ENCODE data around the gene TRIM37. TPM values are rescaled to one million over a fixed set of nuclear protein-coding genes. Genes with fewer than 3 reads are reported as not detected.

The TRIM37 gene
- total RNA-seq, 1 experiment from 2014 or later = 62.3 TPM

DNA sequence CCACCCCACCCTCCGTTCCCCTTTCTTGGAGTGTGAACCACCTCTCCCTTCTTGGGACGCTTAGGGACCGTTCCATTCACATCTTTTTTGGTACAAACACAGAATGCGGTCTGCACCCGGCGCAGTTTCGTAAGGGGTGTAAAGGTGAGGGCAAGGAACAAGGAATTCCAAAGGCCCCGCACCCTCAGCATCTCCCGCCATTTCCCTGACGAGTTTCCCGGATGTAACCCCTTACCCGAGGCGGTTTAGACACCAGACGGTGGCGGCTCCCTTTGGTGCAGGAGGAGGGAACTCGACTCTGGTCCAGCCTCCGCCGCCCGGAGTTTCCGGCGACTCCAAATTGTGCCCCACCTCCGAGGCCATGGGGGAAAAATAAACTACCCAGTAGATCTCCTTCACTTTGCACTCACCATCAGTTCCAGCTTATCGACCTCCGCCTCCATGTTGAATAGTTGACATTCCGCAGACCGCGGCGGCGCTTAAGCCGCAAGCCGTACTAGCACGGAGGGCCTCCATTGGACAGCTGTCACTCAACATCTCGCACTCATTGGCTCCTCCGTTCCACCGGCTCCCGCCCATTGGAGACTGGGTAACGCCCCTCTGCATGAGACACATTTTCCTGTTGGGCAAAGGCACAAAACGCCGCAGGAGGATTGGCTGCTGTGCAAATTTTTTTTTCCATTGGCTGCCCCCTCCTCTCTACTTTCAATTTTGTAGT is 48.2 kb upstream of the TRIM37 start, which contains the start of gene SKA2 (continued):
- TF ChIP-seq, protein P1, sequence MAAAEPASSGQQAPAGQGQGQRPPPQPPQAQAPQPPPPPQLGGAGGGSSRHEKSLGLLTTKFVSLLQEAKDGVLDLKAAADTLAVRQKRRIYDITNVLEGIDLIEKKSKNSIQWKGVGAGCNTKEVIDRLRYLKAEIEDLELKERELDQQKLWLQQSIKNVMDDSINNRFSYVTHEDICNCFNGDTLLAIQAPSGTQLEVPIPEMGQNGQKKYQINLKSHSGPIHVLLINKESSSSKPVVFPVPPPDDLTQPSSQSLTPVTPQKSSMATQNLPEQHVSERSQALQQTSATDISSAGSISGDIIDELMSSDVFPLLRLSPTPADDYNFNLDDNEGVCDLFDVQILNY (CRISPR knock-in tag; IDR thresholded peaks at IDR 0.05) = peak; percentile 74
- TF ChIP-seq, protein P2, sequence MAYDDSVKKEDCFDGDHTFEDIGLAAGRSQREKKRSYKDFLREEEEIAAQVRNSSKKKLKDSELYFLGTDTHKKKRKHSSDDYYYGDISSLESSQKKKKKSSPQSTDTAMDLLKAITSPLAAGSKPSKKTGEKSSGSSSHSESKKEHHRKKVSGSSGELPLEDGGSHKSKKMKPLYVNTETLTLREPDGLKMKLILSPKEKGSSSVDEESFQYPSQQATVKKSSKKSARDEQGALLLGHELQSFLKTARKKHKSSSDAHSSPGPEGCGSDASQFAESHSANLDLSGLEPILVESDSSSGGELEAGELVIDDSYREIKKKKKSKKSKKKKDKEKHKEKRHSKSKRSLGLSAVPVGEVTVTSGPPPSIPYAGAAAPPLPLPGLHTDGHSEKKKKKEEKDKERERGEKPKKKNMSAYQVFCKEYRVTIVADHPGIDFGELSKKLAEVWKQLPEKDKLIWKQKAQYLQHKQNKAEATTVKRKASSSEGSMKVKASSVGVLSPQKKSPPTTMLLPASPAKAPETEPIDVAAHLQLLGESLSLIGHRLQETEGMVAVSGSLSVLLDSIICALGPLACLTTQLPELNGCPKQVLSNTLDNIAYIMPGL (CRISPR knock-in tag; IDR thresholded peaks at IDR 0.05) = peak; percentile 54; the same call in 1 of the 2 replicates

DNA sequence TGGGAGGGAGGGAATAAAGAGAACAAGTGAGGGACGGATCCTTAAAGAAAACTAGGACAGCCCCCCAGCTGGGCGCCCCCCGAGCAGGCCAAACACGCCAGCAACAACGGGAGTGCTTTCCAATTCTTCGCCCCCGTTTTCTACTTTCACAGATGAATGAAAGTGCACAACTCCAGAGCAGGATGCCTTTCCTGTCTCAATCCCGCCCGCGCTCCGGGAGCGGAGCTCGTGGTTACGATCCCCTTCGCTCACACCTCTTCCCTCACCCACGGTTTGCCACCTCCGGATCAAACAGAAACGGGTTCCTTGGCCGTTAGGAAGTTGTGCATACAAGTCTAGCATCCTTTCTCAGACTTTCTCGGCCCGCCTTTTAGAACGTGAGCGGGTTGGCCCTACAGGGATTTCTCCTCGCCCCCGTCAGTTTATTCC is 47.6 kb upstream of the TRIM37 start:
- H3K36me3 Mint-ChIP-seq = 0 out of 2 replicates have a peak, but pooled peaks cover 2% of the 10 kb centered on the region
- H3K27me3 Mint-ChIP-seq (ENCODE audit: low read depth) = no peaks in the 10 kb centered on the region
- DNase-seq (ENCODE audit: low spot score) = peak; percentile 32
- TF ChIP-seq USF2 (CRISPR knock-in tag; IDR thresholded peaks at IDR 0.05) (no peak), ZNF671 (CRISPR knock-in tag; IDR thresholded peaks at IDR 0.05) (peak; percentile 61; the same call in 1 of the 2 replicates), PRRX2 (CRISPR knock-in tag; IDR thresholded peaks at IDR 0.05) (no peak), ATF1 (CRISPR knock-in tag; IDR thresholded peaks at IDR 0.05) (no peak), NFATC4 (CRISPR knock-in tag; IDR thresholded peaks at IDR 0.05) (peak; percentile 79; the same call in 1 of the 2 replicates)
- TF ChIP-seq, protein P3, sequence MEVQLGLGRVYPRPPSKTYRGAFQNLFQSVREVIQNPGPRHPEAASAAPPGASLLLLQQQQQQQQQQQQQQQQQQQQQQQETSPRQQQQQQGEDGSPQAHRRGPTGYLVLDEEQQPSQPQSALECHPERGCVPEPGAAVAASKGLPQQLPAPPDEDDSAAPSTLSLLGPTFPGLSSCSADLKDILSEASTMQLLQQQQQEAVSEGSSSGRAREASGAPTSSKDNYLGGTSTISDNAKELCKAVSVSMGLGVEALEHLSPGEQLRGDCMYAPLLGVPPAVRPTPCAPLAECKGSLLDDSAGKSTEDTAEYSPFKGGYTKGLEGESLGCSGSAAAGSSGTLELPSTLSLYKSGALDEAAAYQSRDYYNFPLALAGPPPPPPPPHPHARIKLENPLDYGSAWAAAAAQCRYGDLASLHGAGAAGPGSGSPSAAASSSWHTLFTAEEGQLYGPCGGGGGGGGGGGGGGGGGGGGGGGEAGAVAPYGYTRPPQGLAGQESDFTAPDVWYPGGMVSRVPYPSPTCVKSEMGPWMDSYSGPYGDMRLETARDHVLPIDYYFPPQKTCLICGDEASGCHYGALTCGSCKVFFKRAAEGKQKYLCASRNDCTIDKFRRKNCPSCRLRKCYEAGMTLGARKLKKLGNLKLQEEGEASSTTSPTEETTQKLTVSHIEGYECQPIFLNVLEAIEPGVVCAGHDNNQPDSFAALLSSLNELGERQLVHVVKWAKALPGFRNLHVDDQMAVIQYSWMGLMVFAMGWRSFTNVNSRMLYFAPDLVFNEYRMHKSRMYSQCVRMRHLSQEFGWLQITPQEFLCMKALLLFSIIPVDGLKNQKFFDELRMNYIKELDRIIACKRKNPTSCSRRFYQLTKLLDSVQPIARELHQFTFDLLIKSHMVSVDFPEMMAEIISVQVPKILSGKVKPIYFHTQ (CRISPR knock-in tag; IDR thresholded peaks at IDR 0.05) = peak; percentile 76; the same call in 1 of the 2 replicates
- TF ChIP-seq, protein P4, sequence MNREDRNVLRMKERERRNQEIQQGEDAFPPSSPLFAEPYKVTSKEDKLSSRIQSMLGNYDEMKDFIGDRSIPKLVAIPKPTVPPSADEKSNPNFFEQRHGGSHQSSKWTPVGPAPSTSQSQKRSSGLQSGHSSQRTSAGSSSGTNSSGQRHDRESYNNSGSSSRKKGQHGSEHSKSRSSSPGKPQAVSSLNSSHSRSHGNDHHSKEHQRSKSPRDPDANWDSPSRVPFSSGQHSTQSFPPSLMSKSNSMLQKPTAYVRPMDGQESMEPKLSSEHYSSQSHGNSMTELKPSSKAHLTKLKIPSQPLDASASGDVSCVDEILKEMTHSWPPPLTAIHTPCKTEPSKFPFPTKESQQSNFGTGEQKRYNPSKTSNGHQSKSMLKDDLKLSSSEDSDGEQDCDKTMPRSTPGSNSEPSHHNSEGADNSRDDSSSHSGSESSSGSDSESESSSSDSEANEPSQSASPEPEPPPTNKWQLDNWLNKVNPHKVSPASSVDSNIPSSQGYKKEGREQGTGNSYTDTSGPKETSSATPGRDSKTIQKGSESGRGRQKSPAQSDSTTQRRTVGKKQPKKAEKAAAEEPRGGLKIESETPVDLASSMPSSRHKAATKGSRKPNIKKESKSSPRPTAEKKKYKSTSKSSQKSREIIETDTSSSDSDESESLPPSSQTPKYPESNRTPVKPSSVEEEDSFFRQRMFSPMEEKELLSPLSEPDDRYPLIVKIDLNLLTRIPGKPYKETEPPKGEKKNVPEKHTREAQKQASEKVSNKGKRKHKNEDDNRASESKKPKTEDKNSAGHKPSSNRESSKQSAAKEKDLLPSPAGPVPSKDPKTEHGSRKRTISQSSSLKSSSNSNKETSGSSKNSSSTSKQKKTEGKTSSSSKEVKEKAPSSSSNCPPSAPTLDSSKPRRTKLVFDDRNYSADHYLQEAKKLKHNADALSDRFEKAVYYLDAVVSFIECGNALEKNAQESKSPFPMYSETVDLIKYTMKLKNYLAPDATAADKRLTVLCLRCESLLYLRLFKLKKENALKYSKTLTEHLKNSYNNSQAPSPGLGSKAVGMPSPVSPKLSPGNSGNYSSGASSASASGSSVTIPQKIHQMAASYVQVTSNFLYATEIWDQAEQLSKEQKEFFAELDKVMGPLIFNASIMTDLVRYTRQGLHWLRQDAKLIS (CRISPR knock-in tag; IDR thresholded peaks at IDR 0.05; ENCODE audit: borderline replicate concordance) = no peak
- TF ChIP-seq, protein P5, sequence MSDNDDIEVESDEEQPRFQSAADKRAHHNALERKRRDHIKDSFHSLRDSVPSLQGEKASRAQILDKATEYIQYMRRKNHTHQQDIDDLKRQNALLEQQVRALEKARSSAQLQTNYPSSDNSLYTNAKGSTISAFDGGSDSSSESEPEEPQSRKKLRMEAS (CRISPR knock-in tag; IDR thresholded peaks at IDR 0.05) = 0 out of 2 replicates have a peak, but pooled peaks have one; percentile 13
- TF ChIP-seq, protein P6, sequence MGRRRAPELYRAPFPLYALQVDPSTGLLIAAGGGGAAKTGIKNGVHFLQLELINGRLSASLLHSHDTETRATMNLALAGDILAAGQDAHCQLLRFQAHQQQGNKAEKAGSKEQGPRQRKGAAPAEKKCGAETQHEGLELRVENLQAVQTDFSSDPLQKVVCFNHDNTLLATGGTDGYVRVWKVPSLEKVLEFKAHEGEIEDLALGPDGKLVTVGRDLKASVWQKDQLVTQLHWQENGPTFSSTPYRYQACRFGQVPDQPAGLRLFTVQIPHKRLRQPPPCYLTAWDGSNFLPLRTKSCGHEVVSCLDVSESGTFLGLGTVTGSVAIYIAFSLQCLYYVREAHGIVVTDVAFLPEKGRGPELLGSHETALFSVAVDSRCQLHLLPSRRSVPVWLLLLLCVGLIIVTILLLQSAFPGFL (CRISPR knock-in tag; IDR thresholded peaks at IDR 0.05; ENCODE audit: borderline replicate concordance) = no peak
- ATAC-seq = no peak
- ChIA-PET CTCF (interaction anchor here (1.0 to 2.3 kb wide), 2 partner anchors 11 to 47 kb away, joined by 4 to 18 read pairs; partner anchors contain the start of gene TRIM37), POLR2A (interaction anchor here (0.8 to 3.0 kb wide), 3 partner anchors 8 to 48 kb away, joined by 7 to 23 read pairs (median 8); partner anchors contain the start of gene TRIM37)
- H3K4me3 Mint-ChIP-seq = no peak overlapping the region
- H3K27ac Mint-ChIP-seq = no peak overlapping the region
- H3K4me1 Mint-ChIP-seq = peaks cover 44% of the 10 kb centered on the region
- no peaks in the 10 kb centered on the region for H3K9me3 Mint-ChIP-seq

Data from WTC11 (cell line).